B cell (primary cell): ENCODE data around the gene GNG13.

ENCODE experiments used
- EZH2 ChIP-seq: IDR thresholded peaks from 2 replicates; pipeline ENCODE4 v1.6.1; 2012; ENCODE audit warnings: borderline replicate concordance, low read depth, mild to moderate bottlenecking, moderate library complexity, low read length; ENCODE audit not compliant: insufficient read depth, poor library complexity, severe bottlenecking
- TF ChIP-seq, protein P1 (sequence below): fragments of 200-600 bp; IDR thresholded peaks from one replicate; pipeline ENCODE4 v1.8.0; 2022; ENCODE audit warnings: antibody characterized with exemption, mild to moderate bottlenecking

DNA sequence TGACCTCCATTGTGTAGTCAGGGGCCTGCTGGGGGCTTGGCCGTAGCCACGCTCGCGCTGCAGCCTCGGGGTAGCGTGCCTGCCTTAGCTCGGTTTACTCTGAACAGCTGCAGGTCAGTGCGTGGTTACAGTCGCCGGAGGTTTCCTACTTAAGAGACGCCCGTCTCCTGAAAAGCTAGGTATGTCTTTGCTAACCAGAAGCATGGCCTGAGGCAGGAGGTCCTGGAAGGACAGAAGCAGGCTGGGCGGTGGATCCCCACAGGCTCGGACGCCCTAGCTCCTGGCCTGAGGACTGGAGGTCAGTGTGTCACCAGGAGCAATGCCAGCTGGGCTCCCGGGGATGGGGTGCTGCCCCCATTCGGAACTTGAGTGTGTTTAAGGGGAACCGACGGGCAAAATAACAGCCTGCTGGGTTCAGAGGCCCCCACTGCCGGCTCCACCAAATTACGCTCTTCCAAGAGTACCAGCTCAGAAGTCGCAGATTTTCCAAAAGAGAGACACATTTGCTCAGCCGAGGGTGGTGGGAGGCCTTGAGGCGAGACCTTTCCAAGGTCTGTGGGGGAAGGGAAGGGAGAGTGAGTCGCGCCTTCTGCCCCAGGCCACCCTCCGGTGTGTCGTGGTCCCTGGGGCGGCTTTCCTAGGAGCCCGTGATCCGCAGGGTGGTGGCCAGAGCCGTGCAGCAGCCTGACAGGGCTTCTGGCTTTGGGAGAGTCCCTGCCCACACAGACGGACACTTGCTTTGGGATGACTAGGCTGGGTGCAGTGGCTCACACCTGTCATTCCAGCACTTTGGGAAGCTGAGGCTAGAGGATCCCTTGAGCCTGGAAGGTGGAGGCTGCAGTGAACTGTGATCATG lies 3.9 kb upstream of the GNG13 start:
- TF ChIP-seq, protein P1, sequence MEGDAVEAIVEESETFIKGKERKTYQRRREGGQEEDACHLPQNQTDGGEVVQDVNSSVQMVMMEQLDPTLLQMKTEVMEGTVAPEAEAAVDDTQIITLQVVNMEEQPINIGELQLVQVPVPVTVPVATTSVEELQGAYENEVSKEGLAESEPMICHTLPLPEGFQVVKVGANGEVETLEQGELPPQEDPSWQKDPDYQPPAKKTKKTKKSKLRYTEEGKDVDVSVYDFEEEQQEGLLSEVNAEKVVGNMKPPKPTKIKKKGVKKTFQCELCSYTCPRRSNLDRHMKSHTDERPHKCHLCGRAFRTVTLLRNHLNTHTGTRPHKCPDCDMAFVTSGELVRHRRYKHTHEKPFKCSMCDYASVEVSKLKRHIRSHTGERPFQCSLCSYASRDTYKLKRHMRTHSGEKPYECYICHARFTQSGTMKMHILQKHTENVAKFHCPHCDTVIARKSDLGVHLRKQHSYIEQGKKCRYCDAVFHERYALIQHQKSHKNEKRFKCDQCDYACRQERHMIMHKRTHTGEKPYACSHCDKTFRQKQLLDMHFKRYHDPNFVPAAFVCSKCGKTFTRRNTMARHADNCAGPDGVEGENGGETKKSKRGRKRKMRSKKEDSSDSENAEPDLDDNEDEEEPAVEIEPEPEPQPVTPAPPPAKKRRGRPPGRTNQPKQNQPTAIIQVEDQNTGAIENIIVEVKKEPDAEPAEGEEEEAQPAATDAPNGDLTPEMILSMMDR: no peak
- no peak for TF ChIP-seq EZH2
